Type B pancreatic cell (in vitro differentiated cells): Measurements from ENCODE around the gene SMIM24. TPM values are rescaled to one million over a fixed set of nuclear protein-coding genes. Genes with fewer than 3 reads are reported as not detected.

ENCODE experiments used
- DNase-seq: peaks from one replicate; pipeline ENCODE4 v3.0.0; 2021; ENCODE audit warnings: mixed read lengths; ENCODE audit not compliant: unreplicated experiment; ENCODE audit errors: extremely low spot score
- H3K27ac Mint-ChIP-seq: 2 replicates; pipeline ENCODE4 v1.8.0; 2021; ENCODE audit warnings: mild to moderate bottlenecking, mixed read lengths
- H3K27me3 Mint-ChIP-seq: 2 replicates; pipeline ENCODE4 v1.8.0; 2021; ENCODE audit warnings: mixed read lengths
- H3K36me3 Mint-ChIP-seq: 2 replicates; pipeline ENCODE4 v1.8.0; 2021; ENCODE audit warnings: mixed read lengths
- H3K4me1 Mint-ChIP-seq: one replicate; pipeline ENCODE4 v1.8.0; 2021; ENCODE audit warnings: mixed read lengths; ENCODE audit not compliant: unreplicated experiment
- H3K4me3 Mint-ChIP-seq: 2 replicates; pipeline ENCODE4 v1.8.0; 2021; ENCODE audit warnings: mild to moderate bottlenecking, mixed read lengths
- H3K9me3 Mint-ChIP-seq: 2 replicates; pipeline ENCODE4 v1.8.0; 2021; ENCODE audit warnings: mixed read lengths
- CTCF ChIP-seq: fragments of 200-600 bp; sonication (generic); conservative IDR thresholded peaks from 2 replicates; pipeline ENCODE4 v1.5.0; 2021; ENCODE audit warnings: antibody characterized with exemption, mild to moderate bottlenecking
- total RNA-seq: library from RNA; stranded (reverse); gene quantifications from 2 replicates; pipeline ENCODE4 v1.2.1, GENCODE V29; 2021; ENCODE audit warnings: low replicate concordance

The SMIM24 gene
- total RNA-seq, 1 donor from 2014 or later: 7.0 TPM

- DNase-seq: no peak
- H3K36me3 Mint-ChIP-seq: no peaks in the 10 kb centered on the region
- no peak overlapping the region for H3K27ac Mint-ChIP-seq
- no peaks in the 10 kb centered on the region for H3K4me1 Mint-ChIP-seq
- no peak overlapping the region for H3K4me3 Mint-ChIP-seq
- H3K9me3 Mint-ChIP-seq: no peaks in the 10 kb centered on the region
- no peak for TF ChIP-seq CTCF
- H3K27me3 Mint-ChIP-seq: peaks cover 16% of the 10 kb centered on the region
Observed at GRCh38 chr19:3477506-3477905, 2.8 kb downstream of the SMIM24 start.

- Mint-ChIP-seq H3K4me3 (no peak overlapping the region), H3K36me3 (no peaks in the 10 kb centered on the region), H3K9me3 (no peaks in the 10 kb centered on the region), H3K27ac (no peak overlapping the region), H3K27me3 (peaks cover 9% of the 10 kb centered on the region), H3K4me1 (no peaks in the 10 kb centered on the region)
- no peak for DNase-seq
- TF ChIP-seq CTCF: no peak
Observed at GRCh38 chr19:3476830-3477229, 3.5 kb downstream of the SMIM24 start.

- no peak for DNase-seq
- no peak overlapping the region for H3K4me3 Mint-ChIP-seq
- TF ChIP-seq CTCF: no peak
- H3K36me3 Mint-ChIP-seq: no peaks in the 10 kb centered on the region
- no peak overlapping the region for H3K27ac Mint-ChIP-seq
- peaks cover 12% of the 10 kb centered on the region for H3K27me3 Mint-ChIP-seq
- no peaks in the 10 kb centered on the region for H3K4me1 Mint-ChIP-seq
- no peaks in the 10 kb centered on the region for H3K9me3 Mint-ChIP-seq
Observed at GRCh38 chr19:3475449-3475848, 4.9 kb downstream of the SMIM24 start.

GRCh38 chr19:3474614-3475013 is 5.7 kb downstream of the SMIM24 start:
- TF ChIP-seq CTCF: no peak
- Mint-ChIP-seq H3K4me1 (no peaks in the 10 kb centered on the region), H3K9me3 (no peaks in the 10 kb centered on the region), H3K4me3 (no peak overlapping the region), H3K36me3 (no peaks in the 10 kb centered on the region), H3K27ac (no peak overlapping the region), H3K27me3 (peaks cover 19% of the 10 kb centered on the region)
- no peak for DNase-seq

- DNase-seq: no peak
- peaks cover 24% of the 10 kb centered on the region for H3K27me3 Mint-ChIP-seq
- no peak for TF ChIP-seq CTCF
- peak overlapping the region; percentile 44 for H3K4me3 Mint-ChIP-seq
- no peaks in the 10 kb centered on the region for H3K9me3 Mint-ChIP-seq
- no peaks in the 10 kb centered on the region for H3K4me1 Mint-ChIP-seq
- peak overlapping the region; percentile 61 for H3K27ac Mint-ChIP-seq
- no peaks in the 10 kb centered on the region for H3K36me3 Mint-ChIP-seq
Observed at GRCh38 chr19:3474010-3474409, 6.3 kb downstream of the SMIM24 start.
